T-helper 2 cell (primary cell): ENCODE results near the gene MRE11.

Experiments
- DNase-seq, 5 experiments: peaks; one replicate each; pipeline versions ENCODE4 v3.0.0 to v3.0.0-alpha.2; 2012 to 2022

MRE11 gene

GRCh38 chr11:94504689-94505293 is 11.1 kb upstream of the MRE11 start:
- peak in 2 of 5 experiments; percentile 14 to 59 for DNase-seq

- no peak for DNase-seq
These were observed 7.9 kb upstream of the MRE11 start for GRCh38 chr11:94501522-94501921.

- no peak for DNase-seq
These were observed 6.5 kb upstream of the MRE11 start for GRCh38 chr11:94500181-94500580.

DNA sequence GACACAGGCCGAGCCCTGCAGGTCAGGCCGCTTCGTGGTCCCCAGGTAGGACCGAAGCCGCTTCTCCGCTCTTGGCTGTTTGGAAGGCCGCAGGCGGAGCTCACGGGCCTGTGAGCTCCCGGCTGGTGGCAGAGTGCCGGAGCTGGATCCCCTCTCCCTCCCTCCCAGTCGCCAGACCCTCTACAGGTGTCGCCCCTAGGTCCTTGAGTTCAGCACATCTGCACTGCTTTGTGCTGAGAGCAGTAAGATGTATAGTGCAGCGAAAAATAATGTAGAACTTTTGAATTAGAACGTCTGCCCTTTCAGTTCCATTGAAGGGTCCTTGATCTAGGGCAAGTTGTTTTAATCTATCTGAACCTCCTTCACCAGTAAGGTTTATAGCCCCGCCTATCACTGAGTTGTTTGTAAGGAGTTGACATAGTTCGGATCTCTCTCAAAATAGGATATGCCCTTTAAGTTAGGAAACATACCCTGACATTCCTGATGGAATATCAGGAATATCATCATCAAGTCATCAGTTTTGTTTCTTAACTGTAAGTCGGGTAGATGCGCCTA is 559 bp upstream of the MRE11 start:
- DNase-seq: no peak

DNA sequence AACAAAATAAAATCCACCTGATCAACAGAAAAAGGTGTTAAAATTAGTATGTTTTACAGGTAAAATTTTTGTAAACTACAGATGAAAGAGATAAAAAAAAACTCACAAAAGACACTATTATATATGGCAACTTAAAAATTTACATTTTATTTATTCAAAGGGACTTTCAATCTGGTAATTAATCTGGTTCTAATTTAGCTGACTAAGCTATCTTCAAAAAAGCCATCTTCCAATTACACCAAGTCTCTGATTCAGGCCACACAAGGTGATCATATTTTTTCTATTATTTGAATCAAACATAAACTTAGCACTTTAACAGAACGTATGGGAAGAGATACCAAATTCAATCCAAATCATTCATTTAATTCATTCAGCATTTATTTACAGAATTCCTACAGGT is 7.6 kb downstream of the MRE11 start:
- DNase-seq: no peak

- DNase-seq: no peak
These were observed 12.3 kb downstream of the MRE11 start for GRCh38 chr11:94481342-94481741.

- no peak for DNase-seq
These were observed 16.0 kb downstream of the MRE11 start for GRCh38 chr11:94477624-94478023.

DNA sequence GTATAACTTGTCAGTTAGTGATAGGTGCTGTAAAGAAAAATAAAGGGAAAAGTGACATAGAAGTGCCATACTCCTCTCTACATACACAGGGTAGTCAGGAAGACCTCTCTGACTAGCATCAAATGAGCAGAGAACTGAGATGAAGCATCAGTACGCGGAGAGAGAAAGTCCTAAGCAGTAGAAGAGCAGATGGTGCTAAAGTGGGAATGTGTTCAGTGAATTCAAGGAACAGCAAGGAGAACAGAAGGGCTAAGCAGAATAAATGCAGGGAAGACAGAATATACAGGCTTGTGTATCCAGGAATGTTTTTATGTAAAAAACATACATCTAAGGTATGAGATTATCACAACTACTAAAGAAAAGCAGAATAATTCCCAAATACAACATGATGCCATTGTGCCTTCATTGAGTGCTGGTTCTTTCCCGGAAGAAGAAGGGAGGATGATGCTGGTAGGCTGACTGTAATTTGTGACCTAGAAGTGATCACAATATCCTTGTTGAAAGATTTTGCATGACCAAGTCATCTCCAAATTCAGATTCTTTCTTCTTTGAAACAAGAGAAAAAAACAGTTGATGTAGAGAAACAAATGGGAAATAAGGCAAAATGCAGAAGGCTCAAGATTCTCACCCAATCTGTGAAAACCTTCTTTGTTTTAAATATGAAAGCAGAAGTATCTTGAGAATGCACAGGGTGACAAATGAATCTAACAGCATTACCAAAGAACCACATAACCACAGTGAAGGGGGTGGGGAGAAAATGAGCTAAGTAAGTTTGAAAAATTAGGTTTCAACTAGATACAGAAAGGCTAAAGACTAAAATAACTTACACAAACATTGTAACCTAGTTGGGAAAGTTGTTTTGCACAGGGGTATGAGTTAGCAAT is 20.5 kb downstream of the MRE11 start:
- DNase-seq: peak in 2 of 5 experiments; percentile 14 to 87

- DNase-seq: peak in 1 of 5 experiments; percentile 75
These were observed 24.2 kb downstream of the MRE11 start for GRCh38 chr11:94469416-94469815.

- peak in 1 of 5 experiments; percentile 29 for DNase-seq
These were observed 34.1 kb downstream of the MRE11 start for GRCh38 chr11:94459576-94459975.

DNA sequence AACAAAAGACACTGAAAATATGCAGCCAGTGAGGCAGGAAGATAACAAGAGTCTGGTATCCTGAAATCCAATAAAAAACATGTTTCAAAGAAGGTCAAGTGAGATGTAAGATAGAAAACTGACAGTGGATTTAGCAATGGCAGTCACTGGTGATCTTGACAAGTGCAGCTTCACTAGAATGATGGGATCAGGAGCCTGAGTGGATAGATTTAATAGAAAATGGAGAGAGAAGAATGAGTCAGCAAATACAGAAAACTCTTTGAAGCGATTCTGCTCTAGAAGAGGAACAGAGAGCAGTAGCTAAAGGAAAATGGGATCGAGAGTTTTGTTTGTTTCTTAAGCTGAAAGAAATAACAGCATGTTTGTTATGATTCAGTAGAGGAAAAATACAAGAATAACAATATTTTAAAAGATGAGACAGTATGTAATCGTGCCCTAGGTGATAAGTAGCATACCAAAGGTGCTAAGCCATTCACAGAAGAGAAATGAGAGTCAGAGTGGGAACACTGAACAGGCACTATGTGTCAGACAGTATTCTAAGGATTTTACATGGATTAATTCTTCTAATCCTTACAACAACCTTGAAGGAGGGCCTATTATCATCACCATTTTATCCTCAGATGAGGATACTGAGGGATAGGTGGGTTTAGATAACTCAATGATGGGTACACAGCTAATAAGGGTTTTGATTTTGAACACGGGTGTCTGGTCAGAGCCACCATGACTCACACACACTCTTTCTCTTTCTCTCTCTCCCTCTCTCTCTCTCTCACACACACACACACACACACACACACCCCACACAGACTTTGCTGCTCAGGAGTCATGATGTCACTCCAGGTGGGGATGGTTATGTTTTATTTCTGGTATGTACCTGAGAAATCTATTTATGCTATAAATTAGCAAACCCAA is 36.3 kb downstream of the MRE11 start:
- peak in 1 of 5 experiments; percentile 23 for DNase-seq

DNA sequence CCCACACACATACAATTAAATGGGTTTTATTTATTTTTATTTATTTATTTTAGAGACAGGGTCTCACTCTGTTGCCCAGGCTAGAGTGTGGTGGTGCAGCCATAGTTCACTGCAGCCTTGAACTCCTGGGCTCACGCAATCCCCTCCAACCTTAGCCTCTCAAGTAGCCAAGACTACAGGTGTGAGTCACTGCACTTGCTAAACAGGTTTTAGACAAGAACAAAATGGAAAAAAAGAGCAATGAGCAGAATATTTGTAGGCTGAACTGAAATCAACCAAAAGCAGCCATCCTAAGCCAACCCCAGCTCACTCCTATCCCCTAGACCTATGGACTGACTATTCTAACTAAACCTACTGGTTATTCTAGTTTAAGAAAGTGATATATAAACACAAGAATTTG is 37.8 kb downstream of the MRE11 start:
- peak in 1 of 5 experiments; percentile 8 for DNase-seq

DNA sequence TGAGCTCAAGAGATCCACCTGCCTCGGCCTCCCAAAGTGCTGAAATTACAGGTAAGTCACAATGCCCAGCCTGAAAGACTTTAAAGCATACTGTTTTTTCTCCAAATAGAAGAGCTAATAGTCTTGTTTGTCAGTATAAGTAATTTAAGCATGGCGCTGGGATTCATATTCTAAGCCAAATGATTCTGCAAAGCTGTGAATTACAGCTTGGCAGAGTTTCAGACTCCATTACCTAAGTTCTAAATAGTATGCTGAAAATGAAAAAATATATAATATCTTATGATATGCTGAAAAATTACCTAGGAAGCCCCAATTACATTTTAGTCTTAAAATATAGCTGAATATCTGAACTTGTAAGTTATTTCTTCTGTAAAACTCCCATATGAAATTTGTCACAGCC is 39.3 kb downstream of the MRE11 start:
- no peak for DNase-seq

- DNase-seq: no peak
These were observed 40.7 kb downstream of the MRE11 start for GRCh38 chr11:94452988-94453387.

DNA sequence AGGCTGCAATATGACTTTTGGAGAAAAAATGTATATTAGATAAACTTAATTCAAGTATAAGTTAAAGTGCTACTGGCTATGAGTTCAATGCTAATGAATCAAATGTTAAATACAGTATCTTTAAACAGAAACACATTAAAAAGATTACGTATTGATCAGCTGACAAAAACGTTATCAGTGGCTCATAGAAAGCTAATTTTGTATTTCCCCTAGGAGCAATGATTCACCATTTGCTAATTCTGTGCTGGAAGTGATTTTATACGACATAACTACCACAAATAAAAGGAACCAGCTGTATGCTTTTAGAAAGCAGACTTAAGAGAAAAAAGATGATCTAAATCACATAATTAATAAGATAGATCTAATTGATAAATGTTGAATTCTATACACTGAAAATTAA is 43.6 kb downstream of the MRE11 start:
- DNase-seq: no peak

DNA sequence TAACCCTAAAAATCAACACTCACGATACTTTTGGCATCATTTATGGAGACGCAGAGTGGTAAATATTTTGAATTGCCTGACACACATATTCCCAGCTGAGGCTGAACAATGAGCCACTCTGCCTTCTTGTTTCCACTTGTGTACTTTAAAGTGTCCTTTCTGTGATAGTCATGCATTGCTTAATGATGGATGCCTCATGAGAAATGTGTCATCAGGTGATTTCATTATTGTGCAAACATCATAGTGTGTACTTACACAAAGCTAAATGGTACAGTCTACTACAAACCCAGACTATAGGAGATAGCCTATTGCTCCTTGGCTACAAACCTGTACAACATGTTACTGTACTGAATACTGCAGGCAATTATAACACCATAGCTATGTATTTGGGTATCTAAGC is 44.2 kb downstream of the MRE11 start:
- DNase-seq: no peak

GRCh38 chr11:94449029-94449428 is 44.6 kb downstream of the MRE11 start:
- DNase-seq: no peak

GRCh38 chr11:94447149-94447548 is 46.5 kb downstream of the MRE11 start:
- DNase-seq: no peak

GRCh38 chr11:94445641-94446040 is 48.0 kb downstream of the MRE11 start:
- no peak for DNase-seq

GRCh38 chr11:94433049-94433448 is 60.6 kb downstream of the MRE11 start:
- no peak for DNase-seq

- no peak for DNase-seq
These were observed 69.0 kb downstream of the MRE11 start for GRCh38 chr11:94424662-94425061.

DNA sequence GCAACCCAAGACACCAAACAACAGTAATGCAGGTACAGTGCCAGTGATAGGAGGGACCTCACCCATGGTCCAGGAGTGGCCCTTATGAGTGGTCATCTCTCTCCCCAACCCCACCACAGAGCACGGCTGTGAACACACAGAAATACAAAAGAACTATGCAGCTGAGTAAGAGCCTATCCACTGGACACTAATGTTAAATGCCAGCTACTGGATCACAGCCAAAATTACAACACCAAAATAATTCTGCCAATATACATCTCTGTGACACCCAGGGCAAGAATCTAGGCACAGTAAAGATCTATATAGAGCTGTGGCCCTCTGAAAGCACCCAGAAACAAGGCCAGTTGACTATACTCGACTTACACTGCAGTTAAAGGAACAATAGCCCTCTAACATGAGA is 69.6 kb downstream of the MRE11 start:
- DNase-seq: no peak

DNA sequence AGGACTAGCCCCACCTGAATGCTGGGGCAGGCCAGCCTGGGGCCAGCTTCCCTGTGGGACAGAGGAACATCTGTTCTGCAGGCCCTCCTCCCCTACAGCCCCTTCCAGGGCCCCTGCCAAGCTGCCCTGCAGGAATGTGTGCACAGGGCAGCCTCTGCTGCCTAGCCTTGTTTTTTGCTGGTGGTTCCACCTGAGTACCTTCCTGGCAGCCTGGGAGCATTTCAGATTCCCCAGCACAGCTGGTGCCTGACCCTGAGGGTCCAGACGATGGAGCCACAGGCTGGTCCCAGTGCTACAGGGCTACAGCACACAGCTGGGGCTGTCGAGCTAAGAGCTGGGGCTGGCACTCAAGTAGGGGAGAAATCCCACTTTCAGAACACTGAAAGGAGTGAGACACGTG is 70.1 kb downstream of the MRE11 start:
- DNase-seq: no peak
